ENCODE measurements around the gene GET4. TPM values are rescaled to one million over a fixed set of nuclear protein-coding genes. Genes with fewer than 3 reads are reported as not detected.

Gene GET4
- total and polyA plus RNA-seq, 12 donors, result 14.7 to 38.6 (median 20.8) TPM

DNA sequence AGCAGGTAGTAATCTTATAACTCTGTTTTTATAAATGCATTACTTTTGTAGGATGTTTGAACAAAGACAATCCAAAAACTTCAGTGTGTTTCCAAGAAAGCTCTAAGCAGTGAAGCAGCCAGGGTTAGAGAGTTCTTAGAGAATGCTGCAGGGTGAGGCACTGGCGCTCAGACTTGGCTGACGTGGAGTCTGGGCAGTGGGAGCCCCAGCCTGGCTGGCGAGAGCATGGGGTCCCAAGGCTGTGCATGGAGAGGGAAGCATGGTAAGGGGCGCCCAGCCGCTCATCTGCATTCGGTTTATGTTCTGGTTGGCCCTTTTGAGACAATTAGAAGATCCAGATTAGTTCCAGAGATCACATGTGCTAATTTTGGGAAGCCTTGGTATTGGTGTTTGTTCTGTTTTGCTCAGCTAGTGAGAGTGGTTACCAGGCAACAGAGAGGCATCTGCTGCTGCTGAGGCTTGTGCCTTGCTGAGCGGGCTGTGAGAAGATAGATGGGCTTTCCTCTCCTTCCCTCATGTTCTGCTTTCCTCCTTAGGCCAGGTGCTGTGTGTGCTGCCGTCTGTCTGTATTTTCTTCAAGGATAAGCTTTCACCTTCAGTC is 33.8 kb upstream of the GET4 start:
- ATAC-seq (peak in 7 of 8 donors; percentile 32 to 88 (median 70)), DNase-seq (no peak)
- H3K4me1 ChIP-seq, result peaks cover 4 to 37% (median 23%) of the 10 kb centered on the region in 9 donors
- H3K27me3 ChIP-seq, result no peaks in the 10 kb centered on the region
- WGBS, 2 donors, result 64 to 67% methylated on average over 8 of the region's 8 CpGs
- H3K36me3 ChIP-seq, result peaks cover 0 to 93% (median 50%) of the 10 kb centered on the region in 9 donors
- TF ChIP-seq, protein P1, sequence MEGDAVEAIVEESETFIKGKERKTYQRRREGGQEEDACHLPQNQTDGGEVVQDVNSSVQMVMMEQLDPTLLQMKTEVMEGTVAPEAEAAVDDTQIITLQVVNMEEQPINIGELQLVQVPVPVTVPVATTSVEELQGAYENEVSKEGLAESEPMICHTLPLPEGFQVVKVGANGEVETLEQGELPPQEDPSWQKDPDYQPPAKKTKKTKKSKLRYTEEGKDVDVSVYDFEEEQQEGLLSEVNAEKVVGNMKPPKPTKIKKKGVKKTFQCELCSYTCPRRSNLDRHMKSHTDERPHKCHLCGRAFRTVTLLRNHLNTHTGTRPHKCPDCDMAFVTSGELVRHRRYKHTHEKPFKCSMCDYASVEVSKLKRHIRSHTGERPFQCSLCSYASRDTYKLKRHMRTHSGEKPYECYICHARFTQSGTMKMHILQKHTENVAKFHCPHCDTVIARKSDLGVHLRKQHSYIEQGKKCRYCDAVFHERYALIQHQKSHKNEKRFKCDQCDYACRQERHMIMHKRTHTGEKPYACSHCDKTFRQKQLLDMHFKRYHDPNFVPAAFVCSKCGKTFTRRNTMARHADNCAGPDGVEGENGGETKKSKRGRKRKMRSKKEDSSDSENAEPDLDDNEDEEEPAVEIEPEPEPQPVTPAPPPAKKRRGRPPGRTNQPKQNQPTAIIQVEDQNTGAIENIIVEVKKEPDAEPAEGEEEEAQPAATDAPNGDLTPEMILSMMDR (IDR thresholded peaks at IDR 0.05), result no peak
- no peaks in the 10 kb centered on the region for H3K9me3 ChIP-seq
- H3K4me3 ChIP-seq, result no peak overlapping the region
- intact Hi-C loops (cut with DNase I), result loop anchor here in 1 of 10 donors (2.0 kb wide), 1 partner anchor 20 kb away; no protein-coding TSS in a partner anchor
- peak overlapping the region in 5 of 10 donors; percentile 1 to 61 (median 51) for H3K27ac ChIP-seq

DNA sequence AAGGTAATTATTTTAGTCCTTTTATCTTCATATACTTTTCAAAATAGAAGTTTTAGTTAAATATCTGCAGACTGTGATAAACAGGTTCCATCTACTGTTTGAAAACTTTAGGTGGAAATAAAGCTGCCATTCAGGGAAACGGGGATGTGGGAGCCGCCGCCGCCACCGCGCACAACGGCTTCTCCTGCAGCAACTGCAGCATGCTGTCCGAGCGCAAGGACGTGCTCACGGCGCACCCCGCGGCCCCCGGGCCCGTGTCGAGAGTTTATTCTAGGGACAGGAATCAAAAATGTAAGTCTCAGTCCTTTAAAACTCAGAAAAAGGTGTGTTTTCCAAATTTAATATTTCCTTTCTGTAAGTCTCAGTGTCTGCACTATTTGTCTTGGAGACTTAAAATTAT is 33.1 kb upstream of the GET4 start:
- H3K4me3 ChIP-seq, result no peak overlapping the region
- WGBS, 2 donors, result 92 to 96% methylated on average over 17 of the region's 17 CpGs
- intact Hi-C loops (cut with DNase I), result loop anchor here in 1 of 10 donors (2.0 kb wide), 1 partner anchor 20 kb away; no protein-coding TSS in a partner anchor
- TF ChIP-seq, protein P1 (IDR thresholded peaks at IDR 0.05), result no peak
- H3K36me3 ChIP-seq, result peaks cover 0 to 87% (median 50%) of the 10 kb centered on the region in 9 donors
- DNase-seq (no peak), ATAC-seq (no peak)
- no peaks in the 10 kb centered on the region for H3K9me3 ChIP-seq
- peaks cover 4 to 30% (median 20%) of the 10 kb centered on the region in 9 donors for H3K4me1 ChIP-seq
- H3K27ac ChIP-seq, result peak overlapping the region in 1 of 10 donors; percentile 39
- H3K27me3 ChIP-seq, result no peaks in the 10 kb centered on the region

DNA sequence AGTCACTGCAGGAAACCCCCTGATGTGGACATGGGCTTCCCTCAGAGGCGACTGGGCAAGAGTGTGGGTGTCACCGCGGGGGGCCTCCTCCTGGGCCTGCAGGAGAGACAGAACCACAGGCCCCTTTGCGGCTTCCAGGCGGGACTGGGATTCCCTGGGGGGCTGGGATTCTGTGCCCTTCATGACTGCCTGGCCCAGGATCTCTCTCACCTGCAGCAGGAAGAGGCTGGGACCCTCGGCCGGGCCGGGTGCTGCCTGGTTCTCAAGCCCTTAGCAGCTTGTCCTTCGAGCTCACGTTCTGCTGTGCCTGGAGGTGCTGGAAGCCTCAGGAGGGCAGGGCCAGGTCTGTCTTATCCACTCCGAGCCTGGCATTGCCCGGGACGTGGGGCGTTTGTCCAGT is 32.3 kb upstream of the GET4 start:
- DNase-seq, result no peak
- no peak for ATAC-seq
- peaks cover 0 to 22% (median 13%) of the 10 kb centered on the region in 9 donors for H3K4me1 ChIP-seq

DNA sequence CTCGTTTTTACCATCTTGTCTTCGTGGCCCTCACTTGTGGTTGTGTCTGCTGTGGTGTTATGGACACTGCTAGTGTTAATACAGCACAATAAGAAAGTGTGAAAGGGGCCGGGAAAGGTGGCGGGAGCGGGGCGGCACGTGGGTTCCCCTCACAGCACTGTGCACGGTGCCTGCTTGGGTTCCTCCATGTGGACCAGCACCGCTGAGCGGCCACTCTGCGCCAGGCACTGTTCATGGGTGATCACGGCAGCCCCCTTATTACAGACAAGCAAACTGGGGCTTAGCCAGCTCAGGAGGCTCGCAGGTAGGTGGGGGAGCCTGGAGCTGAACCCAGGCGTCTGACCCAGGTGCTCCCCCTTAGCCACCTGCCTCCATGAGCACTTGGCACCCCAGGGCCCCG is 31.8 kb upstream of the GET4 start:
- Histone ChIP-seq H3K27me3 (no peaks in the 10 kb centered on the region), H3K36me3 (peaks cover 0 to 91% (median 53%) of the 10 kb centered on the region in 9 donors), H3K4me1 (peaks cover 0 to 20% (median 12%) of the 10 kb centered on the region in 9 donors), H3K4me3 (no peak overlapping the region), H3K9me3 (no peaks in the 10 kb centered on the region), H3K27ac (no peak overlapping the region)
- intact Hi-C loops (cut with DNase I), result no loop called here
- TF ChIP-seq, protein P1 (IDR thresholded peaks at IDR 0.05), result no peak
- WGBS, 2 donors, result 93 to 96% methylated on average over 15 of the region's 15 CpGs
- DNase-seq (no peak), ATAC-seq (peak in 2 of 8 donors; percentile 11 to 13)

More for the DNA sequence above, 32.3 kb upstream of the GET4 start:
- H3K27ac ChIP-seq, result no peak overlapping the region
- no peak overlapping the region for H3K4me3 ChIP-seq
- intact Hi-C loops (cut with DNase I), result no loop called here
- H3K9me3 ChIP-seq, result no peaks in the 10 kb centered on the region
- H3K36me3 ChIP-seq, result peaks cover 0 to 91% (median 52%) of the 10 kb centered on the region in 9 donors
- 85 to 91% methylated on average over 14 of the region's 14 CpGs for WGBS, 2 donors
- no peaks in the 10 kb centered on the region for H3K27me3 ChIP-seq
- TF ChIP-seq, protein P1 (IDR thresholded peaks at IDR 0.05), result no peak
